Uterus (tissue), 2 donors: Measurements from ENCODE around the gene OR56A3.

Source experiments
- POLR2A ChIP-seq, 2 donors: fragments of 450-650 bp; IDR thresholded peaks; one replicate each; pipeline ENCODE4 v1.6.1; 2016; ENCODE audit warnings: antibody characterized with exemption in 2 of 2, mild to moderate bottlenecking in 1 of 2, moderate library complexity in 1 of 2
- TF ChIP-seq, protein P1 (sequence below), 4 experiments: fragments of 200-600 bp in 2 of 4; fragments of 450-650 bp in 2 of 4; sonication (generic) in 2 of 4; IDR thresholded peaks; one replicate each; pipeline ENCODE4 v1.5.1; 2016 to 2019; ENCODE audit warnings: antibody characterized with exemption in 4 of 4, mild to moderate bottlenecking in 2 of 4, moderate library complexity in 1 of 4

DNA sequence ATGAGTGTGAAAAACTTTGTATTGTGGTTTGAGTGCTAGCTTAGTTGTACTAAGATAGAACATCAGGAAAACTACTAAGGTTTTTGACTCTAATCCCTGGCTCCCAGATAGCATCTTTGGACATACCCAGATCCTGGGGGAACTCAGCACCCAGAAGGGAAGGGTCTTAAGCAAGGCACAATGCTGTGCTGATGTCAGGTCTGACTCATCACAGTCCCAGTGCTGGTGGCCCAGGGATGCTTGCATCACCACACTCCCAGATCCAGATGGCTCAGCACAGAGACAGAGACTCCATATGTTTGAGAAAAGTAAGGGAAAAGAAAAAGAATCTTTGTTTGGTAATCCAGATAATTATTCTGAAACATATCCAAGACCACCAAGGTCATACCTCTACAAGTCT, 18.3 kb upstream of the OR56A3 start:
- no peak for TF ChIP-seq POLR2A (IDR thresholded peaks at IDR 0.05)
- TF ChIP-seq, protein P1, sequence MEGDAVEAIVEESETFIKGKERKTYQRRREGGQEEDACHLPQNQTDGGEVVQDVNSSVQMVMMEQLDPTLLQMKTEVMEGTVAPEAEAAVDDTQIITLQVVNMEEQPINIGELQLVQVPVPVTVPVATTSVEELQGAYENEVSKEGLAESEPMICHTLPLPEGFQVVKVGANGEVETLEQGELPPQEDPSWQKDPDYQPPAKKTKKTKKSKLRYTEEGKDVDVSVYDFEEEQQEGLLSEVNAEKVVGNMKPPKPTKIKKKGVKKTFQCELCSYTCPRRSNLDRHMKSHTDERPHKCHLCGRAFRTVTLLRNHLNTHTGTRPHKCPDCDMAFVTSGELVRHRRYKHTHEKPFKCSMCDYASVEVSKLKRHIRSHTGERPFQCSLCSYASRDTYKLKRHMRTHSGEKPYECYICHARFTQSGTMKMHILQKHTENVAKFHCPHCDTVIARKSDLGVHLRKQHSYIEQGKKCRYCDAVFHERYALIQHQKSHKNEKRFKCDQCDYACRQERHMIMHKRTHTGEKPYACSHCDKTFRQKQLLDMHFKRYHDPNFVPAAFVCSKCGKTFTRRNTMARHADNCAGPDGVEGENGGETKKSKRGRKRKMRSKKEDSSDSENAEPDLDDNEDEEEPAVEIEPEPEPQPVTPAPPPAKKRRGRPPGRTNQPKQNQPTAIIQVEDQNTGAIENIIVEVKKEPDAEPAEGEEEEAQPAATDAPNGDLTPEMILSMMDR (IDR thresholded peaks at IDR 0.05): no peak
